ENCODE data around the gene IPMK. TPM values are rescaled to one million over a fixed set of nuclear protein-coding genes. Genes with fewer than 3 reads are reported as not detected.

The IPMK gene
- polyA plus RNA-seq, 1 donor from 2014 or later, result 2.2 TPM

- H3K4me1 Mint-ChIP-seq, result peaks cover 7 to 26% (median 13%) of the 10 kb centered on the region in 3 donors
- H3K36me3 Mint-ChIP-seq, result no peaks in the 10 kb centered on the region
- H3K4me3 Mint-ChIP-seq, result no peak overlapping the region
- no peak overlapping the region for H3K27ac Mint-ChIP-seq
- no peaks in the 10 kb centered on the region for H3K9me3 Mint-ChIP-seq
- no peaks in the 10 kb centered on the region for H3K27me3 Mint-ChIP-seq
These were observed 10.7 kb upstream of the IPMK start for GRCh38 chr10:58278274-58278961.

GRCh38 chr10:58275908-58276307 lies 8.2 kb upstream of the IPMK start:
- Mint-ChIP-seq H3K4me3 (no peak overlapping the region), H3K27me3 (no peaks in the 10 kb centered on the region), H3K36me3 (peaks cover 2% of the 10 kb centered on the region), H3K4me1 (peaks cover 2 to 22% (median 5%) of the 10 kb centered on the region in 3 donors), H3K27ac (no peak overlapping the region), H3K9me3 (no peaks in the 10 kb centered on the region)

GRCh38 chr10:58275261-58275660 lies 7.6 kb upstream of the IPMK start:
- no peaks in the 10 kb centered on the region for H3K27me3 Mint-ChIP-seq
- H3K9me3 Mint-ChIP-seq, result no peaks in the 10 kb centered on the region
- H3K4me3 Mint-ChIP-seq, result no peak overlapping the region
- H3K4me1 Mint-ChIP-seq, result peaks cover 6 to 16% (median 9%) of the 10 kb centered on the region in 3 donors
- peaks cover 2% of the 10 kb centered on the region for H3K36me3 Mint-ChIP-seq
- H3K27ac Mint-ChIP-seq, result no peak overlapping the region

DNA sequence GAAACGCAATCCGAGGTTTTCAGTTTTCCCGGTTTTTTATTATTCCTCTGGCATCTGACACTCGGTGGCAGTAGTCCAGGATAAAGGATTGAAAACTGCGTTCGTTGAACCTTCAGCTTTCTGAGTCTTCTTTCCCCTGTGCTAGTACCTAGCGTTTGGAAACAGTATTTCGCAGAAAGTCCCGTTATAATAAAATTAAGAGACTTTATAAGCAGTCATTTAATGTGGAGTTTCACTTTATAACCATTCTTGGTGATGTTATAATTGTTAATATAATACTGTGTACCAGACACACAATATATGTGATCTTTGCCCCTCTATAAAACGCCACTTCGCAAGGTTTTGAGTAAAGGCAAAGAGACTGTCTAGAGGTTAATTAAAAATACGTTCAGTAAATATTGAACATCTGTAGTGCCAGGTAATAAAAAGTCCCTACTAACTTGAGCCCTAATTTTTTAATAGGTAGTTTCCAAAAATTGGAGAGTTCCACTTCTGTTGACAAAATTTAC lies 2.1 kb upstream of the IPMK start:
- peaks cover 2% of the 10 kb centered on the region for H3K36me3 Mint-ChIP-seq
- peak overlapping the region; percentile 93 to 100 (median 99) for H3K4me3 Mint-ChIP-seq
- H3K4me1 Mint-ChIP-seq, result peaks cover 16 to 29% (median 24%) of the 10 kb centered on the region in 3 donors
- H3K27ac Mint-ChIP-seq, result peak overlapping the region in 1 of 3 donors; percentile 96
- no peaks in the 10 kb centered on the region for H3K9me3 Mint-ChIP-seq
- no peaks in the 10 kb centered on the region for H3K27me3 Mint-ChIP-seq

GRCh38 chr10:58268946-58269781 lies 1.5 kb upstream of the IPMK start, which contains the start of gene CISD1:
CISD1 (plus strand) TSS chr10:58269162; CDS start chr10:58269274, 112 bp downstream.
- peak within 1 kb of the TSS; percentile 93 to 100 (median 99) for H3K4me3 Mint-ChIP-seq
- no peaks in the 10 kb centered on the region for H3K27me3 Mint-ChIP-seq
- no peaks in the 10 kb centered on the region for H3K9me3 Mint-ChIP-seq
- peak within 1 kb of the TSS; percentile 96 to 97 (median 97) for H3K27ac Mint-ChIP-seq
- peaks cover 16 to 36% (median 26%) of the 10 kb centered on the region in 3 donors for H3K4me1 Mint-ChIP-seq
- peaks cover 2% of the 10 kb centered on the region for H3K36me3 Mint-ChIP-seq

GRCh38 chr10:58268454-58268945 lies 806 bp upstream of the IPMK start:
- H3K27ac Mint-ChIP-seq, result peak overlapping the region; percentile 96 to 97 (median 97)
- H3K4me3 Mint-ChIP-seq, result peak overlapping the region; percentile 93 to 100 (median 99)
- peaks cover 2% of the 10 kb centered on the region for H3K36me3 Mint-ChIP-seq
- H3K9me3 Mint-ChIP-seq, result no peaks in the 10 kb centered on the region
- no peaks in the 10 kb centered on the region for H3K27me3 Mint-ChIP-seq
- peaks cover 21 to 39% (median 27%) of the 10 kb centered on the region in 3 donors for H3K4me1 Mint-ChIP-seq

DNA sequence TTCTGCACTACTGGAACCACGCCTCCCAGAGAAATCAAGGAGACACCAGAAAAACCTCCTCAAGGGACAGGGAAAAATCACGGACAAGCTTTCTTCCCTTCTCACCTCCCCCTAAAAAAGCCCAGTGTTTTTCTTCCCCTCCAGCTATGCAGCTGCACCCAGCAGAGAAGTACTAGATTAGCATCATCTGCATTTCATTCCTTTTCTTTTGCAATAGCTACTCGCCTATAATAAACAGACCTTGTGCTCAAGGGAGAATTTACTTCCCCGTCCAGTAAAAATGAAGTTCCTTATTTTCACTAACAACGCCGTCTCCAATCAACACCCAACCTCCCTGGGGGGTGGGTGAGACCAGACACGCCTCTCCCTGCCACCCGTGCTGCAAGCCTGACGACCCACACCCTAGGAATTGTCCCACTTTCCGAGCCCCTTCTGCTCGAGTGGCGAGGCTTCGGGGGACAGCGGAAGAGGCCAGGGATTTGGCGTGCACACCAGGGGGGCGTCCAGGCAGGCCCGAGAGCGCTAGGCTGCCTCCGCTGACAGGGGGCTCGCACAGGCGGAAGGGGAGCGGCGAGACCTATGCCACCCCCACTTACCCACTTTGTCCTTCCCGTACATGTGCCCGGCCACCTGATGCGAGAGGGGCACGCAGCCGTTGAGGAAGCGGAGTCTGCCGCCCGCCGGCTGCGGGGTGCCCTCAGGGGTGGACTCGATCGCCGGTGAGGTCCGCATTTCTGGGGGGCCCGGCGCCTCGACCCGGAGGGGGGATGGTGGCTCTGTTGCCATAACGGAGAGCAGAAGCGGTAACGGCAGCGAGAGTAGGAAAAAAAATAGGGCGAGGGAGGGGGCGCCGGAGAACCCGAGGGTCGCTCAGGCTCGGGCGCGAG lies 625 bp downstream of the IPMK start:
- H3K4me3 Mint-ChIP-seq, result peak overlapping the region; percentile 93 to 100 (median 99)
- no peaks in the 10 kb centered on the region for H3K9me3 Mint-ChIP-seq
- H3K27me3 Mint-ChIP-seq, result no peaks in the 10 kb centered on the region
- peaks cover 23 to 40% (median 34%) of the 10 kb centered on the region in 3 donors for H3K4me1 Mint-ChIP-seq
- peak overlapping the region; percentile 96 to 100 (median 97) for H3K27ac Mint-ChIP-seq
- no peaks in the 10 kb centered on the region for H3K36me3 Mint-ChIP-seq

- Mint-ChIP-seq H3K9me3 (no peaks in the 10 kb centered on the region), H3K27ac (peak overlapping the region; percentile 96 to 100 (median 97)), H3K27me3 (no peaks in the 10 kb centered on the region), H3K4me1 (peaks cover 25 to 41% (median 34%) of the 10 kb centered on the region in 3 donors), H3K36me3 (no peaks in the 10 kb centered on the region), H3K4me3 (peak overlapping the region; percentile 93 to 100 (median 99))
These were observed 1.5 kb downstream of the IPMK start for GRCh38 chr10:58266003-58266825.

GRCh38 chr10:58265249-58265648 lies 2.4 kb downstream of the IPMK start:
- Mint-ChIP-seq H3K27me3 (no peaks in the 10 kb centered on the region), H3K27ac (peak overlapping the region in 2 of 3 donors; percentile 18 to 97), H3K4me3 (peak overlapping the region in 3 of 4 donors; percentile 50 to 100 (median 66)), H3K4me1 (peaks cover 33 to 44% (median 33%) of the 10 kb centered on the region in 3 donors), H3K9me3 (no peaks in the 10 kb centered on the region), H3K36me3 (no peaks in the 10 kb centered on the region)

DNA sequence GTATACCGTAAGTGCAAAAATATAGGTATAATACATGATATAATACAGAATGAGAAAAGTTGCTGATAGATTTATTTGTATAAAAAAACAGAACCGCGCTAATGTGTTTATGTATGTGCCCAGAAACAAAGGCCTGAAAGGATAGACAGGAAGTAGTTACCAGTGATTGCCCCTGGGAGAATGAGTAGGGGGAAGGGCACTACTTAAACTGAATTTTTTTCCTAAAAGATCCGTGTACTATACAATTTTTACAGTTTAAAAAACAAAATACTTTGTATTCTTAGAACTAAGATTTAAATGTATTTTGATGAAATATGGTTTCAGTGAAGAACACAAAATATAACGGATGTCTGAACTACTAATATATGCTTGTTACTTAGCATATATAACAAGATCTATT lies 2.9 kb downstream of the IPMK start:
- Mint-ChIP-seq H3K36me3 (no peaks in the 10 kb centered on the region), H3K4me3 (peak overlapping the region in 3 of 4 donors; percentile 35 to 66 (median 50)), H3K27ac (peak overlapping the region in 2 of 3 donors; percentile 18 to 79), H3K27me3 (no peaks in the 10 kb centered on the region), H3K4me1 (peaks cover 35 to 45% (median 37%) of the 10 kb centered on the region in 3 donors), H3K9me3 (no peaks in the 10 kb centered on the region)

GRCh38 chr10:58262766-58263165 lies 4.9 kb downstream of the IPMK start:
- no peak overlapping the region for H3K27ac Mint-ChIP-seq
- no peaks in the 10 kb centered on the region for H3K36me3 Mint-ChIP-seq
- H3K9me3 Mint-ChIP-seq, result no peaks in the 10 kb centered on the region
- no peaks in the 10 kb centered on the region for H3K27me3 Mint-ChIP-seq
- peaks cover 35 to 45% (median 35%) of the 10 kb centered on the region in 3 donors for H3K4me1 Mint-ChIP-seq
- H3K4me3 Mint-ChIP-seq, result no peak overlapping the region

GRCh38 chr10:58260334-58260733 lies 7.4 kb downstream of the IPMK start:
- H3K9me3 Mint-ChIP-seq, result no peaks in the 10 kb centered on the region

GRCh38 chr10:58258977-58259692 lies 8.6 kb downstream of the IPMK start:
- Mint-ChIP-seq H3K27ac (no peak overlapping the region), H3K4me3 (no peak overlapping the region), H3K36me3 (peaks cover under 1% of the 10 kb centered on the region), H3K27me3 (no peaks in the 10 kb centered on the region), H3K9me3 (peaks cover 0 to 1% (median under 1%) of the 10 kb centered on the region in 3 donors), H3K4me1 (peaks cover 17 to 31% (median 28%) of the 10 kb centered on the region in 3 donors)

More at GRCh38 chr10:58260334-58260733, 7.4 kb downstream of the IPMK start:
- no peaks in the 10 kb centered on the region for H3K27me3 Mint-ChIP-seq
- H3K4me1 Mint-ChIP-seq, result peaks cover 24 to 38% (median 33%) of the 10 kb centered on the region in 3 donors
- peak overlapping the region in 1 of 4 donors; percentile 13 for H3K4me3 Mint-ChIP-seq
- no peaks in the 10 kb centered on the region for H3K36me3 Mint-ChIP-seq
- H3K27ac Mint-ChIP-seq, result peak overlapping the region in 2 of 3 donors; percentile 31 to 76
